ENCODE measurements around the gene RABIF.

GRCh38 chr1:202892501-202892900, 3.6 kb upstream of the RABIF start:
- TF ChIP-seq POLR2A (IDR thresholded peaks at IDR 0.05) (no peak), CTCF (IDR thresholded peaks at IDR 0.05) (no peak)

All from tibial nerve (tissue), 3 donors.